H9 (cell line): ENCODE measurements around the gene SWT1. TPM values are rescaled to one million over a fixed set of nuclear protein-coding genes. Genes with fewer than 3 reads are reported as not detected.

Experiments used
- DNase-seq: peaks from one replicate; pipeline ENCODE4 v3.0.0-alpha.2; 2017
- H2AFZ ChIP-seq: one replicate; pipeline ENCODE4 v1.6.1; 2013; ENCODE audit warnings: mild to moderate bottlenecking, low read length, control low read depth, moderate library complexity
- H2AK5ac ChIP-seq: 2 replicates; pipeline ENCODE4 v1.6.1; 2013; ENCODE audit warnings: low read length, control low read depth, mixed read lengths; ENCODE audit not compliant: insufficient read length
- H2BK120ac ChIP-seq: one replicate; pipeline ENCODE4 v1.6.1; 2013; ENCODE audit warnings: low read depth, mild to moderate bottlenecking, low read length, control low read depth, inconsistent platforms; ENCODE audit not compliant: poor library complexity, severe bottlenecking
- H2BK12ac ChIP-seq: 2 replicates; pipeline ENCODE4 v1.6.1; 2013; ENCODE audit warnings: low read length, control low read depth, mixed read lengths, low read depth; ENCODE audit not compliant: insufficient read length
- H2BK15ac ChIP-seq: 2 replicates; pipeline ENCODE4 v1.6.1; 2013; ENCODE audit warnings: low read depth, low read length, control low read depth
- H2BK20ac ChIP-seq: one replicate; pipeline ENCODE4 v1.6.1; 2013; ENCODE audit warnings: low read depth, mild to moderate bottlenecking, low read length, control low read depth, inconsistent platforms; ENCODE audit not compliant: poor library complexity, severe bottlenecking
- H2BK5ac ChIP-seq: 2 replicates; pipeline ENCODE4 v1.6.1; 2013; ENCODE audit warnings: low read length, control low read depth, mixed read lengths; ENCODE audit not compliant: insufficient read length
- H3K14ac ChIP-seq: 2 replicates; pipeline ENCODE4 v1.6.1; 2013; ENCODE audit warnings: low read length, control low read depth; ENCODE audit not compliant: insufficient read depth
- H3K18ac ChIP-seq: 2 replicates; pipeline ENCODE4 v1.6.1; 2013; ENCODE audit warnings: low read depth, mild to moderate bottlenecking, mixed read lengths, low read length, control low read depth; ENCODE audit not compliant: insufficient read length
- H3K23ac ChIP-seq: 2 replicates; pipeline ENCODE4 v1.6.1; 2013; ENCODE audit warnings: low read length, control low read depth, mixed read lengths, low read depth; ENCODE audit not compliant: insufficient read length
- H3K23me2 ChIP-seq: 2 replicates; pipeline ENCODE4 v1.6.1; 2013; ENCODE audit warnings: low read depth, mild to moderate bottlenecking, mixed read lengths, low read length, control low read depth; ENCODE audit not compliant: insufficient read length, poor library complexity, severe bottlenecking
- H3K27ac ChIP-seq: 2 replicates; pipeline ENCODE4 v1.5.1; 2013; ENCODE audit warnings: low read length, control low read depth, mixed read lengths, low read depth; ENCODE audit not compliant: insufficient read length
- H3K27me3 ChIP-seq: 2 replicates; pipeline ENCODE4 v1.6.1; 2013; ENCODE audit warnings: low read length, control low read depth, inconsistent platforms; ENCODE audit not compliant: insufficient read depth
- H3K4ac ChIP-seq: 2 replicates; pipeline ENCODE4 v1.6.1; 2013; ENCODE audit warnings: low read depth, mild to moderate bottlenecking, control low read depth, inconsistent platforms, low read length, moderate library complexity
- H3K4me1 ChIP-seq: 2 replicates; pipeline ENCODE4 v1.6.1; 2013; ENCODE audit warnings: low read length, control low read depth, inconsistent platforms; ENCODE audit not compliant: insufficient read depth
- H3K4me2 ChIP-seq: 2 replicates; pipeline ENCODE4 v1.6.1; 2013; ENCODE audit warnings: low read length, control low read depth, mixed read lengths; ENCODE audit not compliant: insufficient read length, insufficient read depth
- H3K56ac ChIP-seq: 2 replicates; pipeline ENCODE4 v1.6.1; 2013; ENCODE audit warnings: low read depth, mild to moderate bottlenecking, mixed read lengths, low read length, control low read depth; ENCODE audit not compliant: insufficient read length
- H3K79me1 ChIP-seq: 2 replicates; pipeline ENCODE4 v1.6.1; 2013; ENCODE audit warnings: low read depth, mild to moderate bottlenecking, moderate library complexity, low read length, control low read depth, inconsistent platforms; ENCODE audit not compliant: insufficient read depth, poor library complexity, severe bottlenecking
- H3K79me2 ChIP-seq: 2 replicates; pipeline ENCODE4 v1.6.1; 2013; ENCODE audit warnings: low read length, control low read depth, inconsistent platforms; ENCODE audit not compliant: insufficient read depth
- H3K9ac ChIP-seq: 2 replicates; pipeline ENCODE4 v1.6.1; 2013; ENCODE audit warnings: low read length, control low read depth, mixed read lengths; ENCODE audit not compliant: insufficient read length; ENCODE audit errors: extremely low read depth
- H3K9me3 ChIP-seq: one replicate; pipeline ENCODE4 v1.6.1; 2013; ENCODE audit warnings: low read depth, low read length, inconsistent platforms; ENCODE audit not compliant: control insufficient read depth
- H3T11ph ChIP-seq: one replicate; pipeline ENCODE4 v1.6.1; 2013; ENCODE audit warnings: mild to moderate bottlenecking, low read length, control low read depth, inconsistent platforms
- H4K20me1 ChIP-seq: one replicate; pipeline ENCODE4 v1.6.1; 2013; ENCODE audit not compliant: control insufficient read depth, insufficient read length, insufficient read depth
- H4K5ac ChIP-seq: 2 replicates; pipeline ENCODE4 v1.6.1; 2013; ENCODE audit warnings: low read depth, mild to moderate bottlenecking, mixed read lengths, low read length, control low read depth; ENCODE audit not compliant: insufficient read length
- H4K8ac ChIP-seq: replicated peaks from 2 replicates; pipeline ENCODE4 v1.6.1; 2013; ENCODE audit warnings: low read length, control low read depth, mixed read lengths, low read depth; ENCODE audit not compliant: insufficient read length
- H4K91ac ChIP-seq: 2 replicates; pipeline ENCODE4 v1.6.1; 2013; ENCODE audit warnings: low read depth, mild to moderate bottlenecking, moderate library complexity, mixed read lengths, low read length, control low read depth; ENCODE audit not compliant: insufficient read length
- H3K27ac Mint-ChIP-seq, 3 experiments: 2 replicates in 2 of 3; 3 replicates in 1 of 3; pipeline ENCODE4 v1.8.0; 2020 to 2021; ENCODE audit warnings: mixed read lengths in 3 of 3, mild to moderate bottlenecking in 1 of 3, moderate library complexity in 1 of 3
- H3K27me3 Mint-ChIP-seq: 2 replicates; pipeline ENCODE4 v1.8.0; 2021; ENCODE audit warnings: low read depth, mild to moderate bottlenecking, moderate library complexity, mixed read lengths
- H3K36me3 Mint-ChIP-seq, 3 experiments: 2 replicates in 2 of 3; 3 replicates in 1 of 3; pipeline ENCODE4 v1.8.0; 2020 to 2021; ENCODE audit warnings: low read depth in 3 of 3, mixed read lengths in 3 of 3; ENCODE audit not compliant: insufficient read depth in 1 of 3
- H3K4me1 Mint-ChIP-seq, 2 experiments: 2 replicates each; pipeline ENCODE4 v1.8.0; 2020; ENCODE audit warnings: mixed read lengths in 2 of 2
- H3K4me3 Mint-ChIP-seq, 2 experiments: 2 replicates in 1 of 2; 3 replicates in 1 of 2; pipeline ENCODE4 v1.8.0; 2020 to 2021; ENCODE audit warnings: mild to moderate bottlenecking in 2 of 2, mixed read lengths in 2 of 2, moderate library complexity in 1 of 2
- H3K9me3 Mint-ChIP-seq, 2 experiments: 2 replicates in 1 of 2; 3 replicates in 1 of 2; pipeline ENCODE4 v1.8.0; 2020; ENCODE audit warnings: mild to moderate bottlenecking in 2 of 2, mixed read lengths in 2 of 2, moderate library complexity in 1 of 2
- WGBS: extraction: QIAGEN DNeasy Blood & Tissue Kit; methylation state at CpG from one replicate; pipeline ENCODE4 v1.1.7; 2013; ENCODE audit warnings: missing lambda C conversion rate, low lambda C conversion rate, mixed read lengths; ENCODE audit not compliant: insufficient read length; ENCODE audit errors: extremely low coverage; 5-methylcytosine and 5-hydroxymethylcytosine counted together
- total RNA-seq: library from RNA; stranded (reverse); gene quantifications from 2 replicates; pipeline ENCODE4 v1.2.1, GENCODE V29; 2021
- TF ChIP-seq, protein P1 (sequence below): fragments of 200-600 bp; sonication (generic); conservative IDR thresholded peaks from 3 replicates; pipeline ENCODE4 v1.8.0; 2021; ENCODE audit warnings: antibody characterized with exemption, mild to moderate bottlenecking

The SWT1 gene
- total RNA-seq, 1 experiment from 2014 or later = 5.2 TPM

DNA sequence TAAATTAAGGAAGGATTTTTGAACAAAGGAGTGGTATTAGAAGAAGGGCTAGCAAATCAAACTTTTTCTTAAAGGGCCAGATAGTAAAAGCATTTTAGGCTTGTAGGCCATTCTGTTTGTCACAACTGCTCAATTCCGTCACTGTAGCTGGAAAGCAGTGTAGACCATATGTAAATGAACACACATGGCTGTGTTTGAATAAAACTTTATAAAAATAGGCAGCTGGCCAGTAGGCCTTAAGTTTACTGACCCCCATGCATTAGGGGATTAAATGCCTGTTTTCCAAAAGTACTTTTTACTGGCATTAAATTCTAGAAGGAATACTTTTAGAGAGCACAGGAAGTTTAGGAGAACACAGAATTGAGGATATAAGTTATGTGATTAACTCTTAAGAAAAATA, 151.2 kb downstream of the SWT1 start:
- Histone ChIP-seq H3K9ac (no peak overlapping the region), H3K4me1 (no peaks in the 10 kb centered on the region), H3K18ac (no peak overlapping the region), H2BK15ac (no peak overlapping the region), H4K91ac (no peak overlapping the region), H3K79me1 (peaks cover 5% of the 10 kb centered on the region), H2BK12ac (no peak overlapping the region), H2BK120ac (no peak overlapping the region), H2AK5ac (no peak overlapping the region), H3K27me3 (no peaks in the 10 kb centered on the region), H3K79me2 (peaks cover 17% of the 10 kb centered on the region), H3T11ph (no peak overlapping the region), H3K14ac (no peak overlapping the region), H4K5ac (no peak overlapping the region), H4K20me1 (no peaks in the 10 kb centered on the region), H3K23ac (no peak overlapping the region), H3K4ac (no peak overlapping the region), H2AFZ (no peak overlapping the region), H3K4me2 (no peak overlapping the region), H2BK20ac (no peak overlapping the region), H3K9me3 (no peaks in the 10 kb centered on the region), H4K8ac (no peak overlapping the region), H2BK5ac (no peak overlapping the region), H3K56ac (no peak overlapping the region), H3K27ac (no peak overlapping the region), H3K23me2 (no peaks in the 10 kb centered on the region)
- no CpG with 5 or more reads among the region's 1 CpG for WGBS
- H3K4me1 Mint-ChIP-seq = peaks cover 11% of the 10 kb centered on the region in 2 experiments
- no peak overlapping the region for H3K4me3 Mint-ChIP-seq
- H3K36me3 Mint-ChIP-seq = peaks cover 40 to 74% (median 68%) of the 10 kb centered on the region in 3 experiments; a peak in 6 of 7 replicates
- TF ChIP-seq, protein P1, sequence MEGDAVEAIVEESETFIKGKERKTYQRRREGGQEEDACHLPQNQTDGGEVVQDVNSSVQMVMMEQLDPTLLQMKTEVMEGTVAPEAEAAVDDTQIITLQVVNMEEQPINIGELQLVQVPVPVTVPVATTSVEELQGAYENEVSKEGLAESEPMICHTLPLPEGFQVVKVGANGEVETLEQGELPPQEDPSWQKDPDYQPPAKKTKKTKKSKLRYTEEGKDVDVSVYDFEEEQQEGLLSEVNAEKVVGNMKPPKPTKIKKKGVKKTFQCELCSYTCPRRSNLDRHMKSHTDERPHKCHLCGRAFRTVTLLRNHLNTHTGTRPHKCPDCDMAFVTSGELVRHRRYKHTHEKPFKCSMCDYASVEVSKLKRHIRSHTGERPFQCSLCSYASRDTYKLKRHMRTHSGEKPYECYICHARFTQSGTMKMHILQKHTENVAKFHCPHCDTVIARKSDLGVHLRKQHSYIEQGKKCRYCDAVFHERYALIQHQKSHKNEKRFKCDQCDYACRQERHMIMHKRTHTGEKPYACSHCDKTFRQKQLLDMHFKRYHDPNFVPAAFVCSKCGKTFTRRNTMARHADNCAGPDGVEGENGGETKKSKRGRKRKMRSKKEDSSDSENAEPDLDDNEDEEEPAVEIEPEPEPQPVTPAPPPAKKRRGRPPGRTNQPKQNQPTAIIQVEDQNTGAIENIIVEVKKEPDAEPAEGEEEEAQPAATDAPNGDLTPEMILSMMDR = no peak
- no peak overlapping the region; a peak in 1 of 7 replicates for H3K27ac Mint-ChIP-seq
- DNase-seq = no peak
- no peaks in the 10 kb centered on the region for H3K27me3 Mint-ChIP-seq
- no peaks in the 10 kb centered on the region for H3K9me3 Mint-ChIP-seq
